GM18498 (cell line): ENCODE data around the gene IL18BP.

Experiments
- ATAC-seq: cut with Tn5 transposase; IDR thresholded peaks from one replicate; pipeline ENCODE4 v1.9.1; 2021; ENCODE audit warnings: mild to moderate bottlenecking, moderate library complexity; ENCODE audit not compliant: unreplicated experiment

Gene IL18BP

GRCh38 chr11:72040491-72041363, 42.0 kb downstream of the IL18BP start:
- no peak for ATAC-seq

GRCh38 chr11:72041364-72042063, 42.8 kb downstream of the IL18BP start:
- no peak for ATAC-seq

GRCh38 chr11:72042064-72042745, 43.5 kb downstream of the IL18BP start:
- ATAC-seq: no peak

GRCh38 chr11:72045849-72046248, 47.1 kb downstream of the IL18BP start:
- no peak for ATAC-seq

- no peak for ATAC-seq
Measured at GRCh38 chr11:72048766-72049460, 50.2 kb downstream of the IL18BP start.
